ENCODE results near the gene TTLL11. TPM values are rescaled to one million over a fixed set of nuclear protein-coding genes. Genes with fewer than 3 reads are reported as not detected.
A peak's percentile ranks its signal among the peaks of the same experiment; 100 is the strongest.

The TTLL11 gene
- total and polyA plus RNA-seq, 2 of the 8 experiments (the other 6 are each of a cell fraction or from before 2014, with no cell fraction given) = 0.56 to 0.80 TPM

DNA sequence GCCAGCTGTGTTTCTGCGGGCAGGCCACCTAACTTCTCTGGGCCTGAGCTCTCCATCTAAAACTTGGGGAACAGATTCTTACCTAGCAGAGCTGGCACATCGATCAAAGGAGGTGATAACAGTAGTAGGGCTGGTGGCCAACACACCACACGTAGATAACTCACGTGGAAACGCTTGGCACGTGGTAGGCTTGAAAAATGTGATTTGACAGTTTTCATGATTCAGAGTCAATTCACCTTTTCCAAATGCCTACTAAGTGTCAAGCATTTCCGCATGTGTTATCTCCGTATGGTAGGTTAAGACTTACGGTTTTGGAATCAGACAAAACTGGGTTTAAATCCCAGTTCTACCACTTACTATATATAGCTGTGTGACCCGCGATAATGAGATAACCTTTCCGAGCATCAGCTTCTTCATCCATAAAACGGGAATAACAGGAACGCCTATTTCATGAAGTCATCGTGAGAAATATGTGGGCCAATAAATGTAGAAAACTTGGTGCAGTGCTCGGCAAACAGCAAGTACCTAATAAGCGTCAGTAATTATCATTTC lies 41.0 kb upstream of the TTLL11 start:
- Histone ChIP-seq H4K8ac (ENCODE audit: extremely low read depth, insufficient read depth, low read length) (no peak overlapping the region), H3K56ac (replicated peaks; ENCODE audit: insufficient read length, low read depth, low read length) (no peak overlapping the region), H3K79me1 (ENCODE audit: low read depth, low read length) (no peaks in the 10 kb centered on the region), H3K9ac (replicated peaks in 1 of 4; ENCODE audit: extremely low read depth in 1 of 4, low read depth in 3 of 4, low read length in 3 of 4) (no peak overlapping the region), H3K27me3 (replicated peaks in 1 of 4; ENCODE audit: control insufficient read depth in 3 of 4, extremely low read depth in 1 of 4, insufficient read depth in 3 of 4, low read length in 3 of 4) (peaks cover 0 to 5% (median 3%) of the 10 kb centered on the region in 4 experiments; a peak in 3 of 7 replicates), H3K9me3 (ENCODE audit: insufficient read depth in 2 of 2, low read depth in 1 of 2, low read length in 1 of 2) (no peaks in the 10 kb centered on the region), H3K23ac (ENCODE audit: insufficient read length) (no peak overlapping the region), H2BK120ac (replicated peaks; ENCODE audit: low read depth, low read length) (no peak overlapping the region), H3K4me1 (replicated peaks in 1 of 4; ENCODE audit: control insufficient read depth in 3 of 4, insufficient read depth in 4 of 4, low read length in 3 of 4) (peaks cover 16 to 21% (median 18%) of the 10 kb centered on the region in 4 experiments), H4K5ac (ENCODE audit: insufficient read length, low read depth, low read length) (no peak overlapping the region), H3K79me2 (ENCODE audit: control insufficient read depth in 1 of 2, insufficient read depth in 2 of 2, low read length in 2 of 2) (no peaks in the 10 kb centered on the region), H2AK5ac (ENCODE audit: low read depth, low read length) (no peak overlapping the region), H3K27ac (ENCODE audit: low read depth, low read length) (no peak overlapping the region), H3K4me2 (ENCODE audit: insufficient read depth in 1 of 2, low read depth in 2 of 2, low read length in 2 of 2) (no peak overlapping the region), H2BK20ac (ENCODE audit: low read length) (0 out of 2 replicates have a peak overlapping the region, but pooled peaks have one; percentile 87), H2BK15ac (ENCODE audit: low read length) (no peak overlapping the region), H3K18ac (ENCODE audit: extremely low read depth, low read length) (no peak overlapping the region), H2BK5ac (ENCODE audit: low read depth, low read length) (no peak overlapping the region), H3K4me3 (ENCODE audit: extremely low read depth in 1 of 4, insufficient read depth in 2 of 4, low read depth in 3 of 4, low read length in 4 of 4) (no peak overlapping the region), H3K14ac (ENCODE audit: insufficient read length) (no peak overlapping the region), H2AFZ (ENCODE audit: low read length) (no peak overlapping the region), H4K20me1 (replicated peaks in 1 of 2; ENCODE audit: control insufficient read depth in 1 of 2, insufficient read depth in 2 of 2, low read length in 2 of 2) (peaks cover 0 to 1% of the 10 kb centered on the region in 2 experiments), H3K23me2 (ENCODE audit: low read depth, low read length) (0 out of 2 replicates have a peak, but pooled peaks cover 2% of the 10 kb centered on the region), H4K91ac (replicated peaks; ENCODE audit: insufficient read length, low read length) (no peak overlapping the region), H3K4ac (replicated peaks; ENCODE audit: insufficient read length, low read depth, low read length) (no peak overlapping the region), H3K36me3 (ENCODE audit: control insufficient read depth in 2 of 4, insufficient read depth in 4 of 4, low read length in 3 of 4) (no peaks in the 10 kb centered on the region), H2BK12ac (ENCODE audit: low read depth, low read length) (peak overlapping the region; percentile 82; the same call in 1 of the 2 replicates)
- DNase-seq (ENCODE audit: low read depth in 1 of 2, low spot score in 2 of 2) = no peak
- CTCF ChIA-PET (ENCODE audit: partially characterized antibody) = interaction anchor here (0.6 to 9.9 kb wide), 11 partner anchors 9 to 676 kb away, joined by 3 to 152 read pairs (median 8); partner anchors contain the start of genes MORN5 and NDUFA8
- no peak for TF ChIP-seq PHF8 (conservative IDR thresholded peaks at IDR 0.05; ENCODE audit: low read depth, low read length)
- TF ChIP-seq KDM4A (IDR thresholded peaks at IDR 0.05; ENCODE audit: low read depth, low read length, severe bottlenecking) = no peak
- no peak for TF ChIP-seq JUN (IDR thresholded peaks at IDR 0.05; ENCODE audit: low read depth, low read length)
- TF ChIP-seq BCL11A (IDR thresholded peaks at IDR 0.05; ENCODE audit: low read depth in 2 of 2, low read length in 2 of 2) = no peak
- TF ChIP-seq GABPA (IDR thresholded peaks at IDR 0.05; ENCODE audit: borderline replicate concordance, insufficient read depth, low read length) = no peak
- no peak for TF ChIP-seq POLR2AphosphoS5 (IDR thresholded peaks at IDR 0.05; ENCODE audit: low read depth, low read length)
- no peak for TF ChIP-seq CBX8 (IDR thresholded peaks at IDR 0.05; ENCODE audit: borderline replicate concordance, low read depth, low read length)
- no peak for TF ChIP-seq RFX5 (IDR thresholded peaks at IDR 0.05; ENCODE audit: borderline replicate concordance, low read depth, low read length)
- no peak for TF ChIP-seq EP300 (IDR thresholded peaks at IDR 0.05; ENCODE audit: borderline replicate concordance in 1 of 2, low read depth in 2 of 2, low read length in 2 of 2)
- TF ChIP-seq, protein P1, sequence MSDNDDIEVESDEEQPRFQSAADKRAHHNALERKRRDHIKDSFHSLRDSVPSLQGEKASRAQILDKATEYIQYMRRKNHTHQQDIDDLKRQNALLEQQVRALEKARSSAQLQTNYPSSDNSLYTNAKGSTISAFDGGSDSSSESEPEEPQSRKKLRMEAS (IDR thresholded peaks at IDR 0.05) = no peak
- TF ChIP-seq RBBP5 (IDR thresholded peaks at IDR 0.05; ENCODE audit: borderline replicate concordance, low read depth, low read length) = no peak
- no peak for TF ChIP-seq SIN3A (conservative IDR thresholded peaks at IDR 0.05 in 1 of 2, IDR thresholded peaks at IDR 0.05 in 1 of 2; ENCODE audit: low read depth in 1 of 2, low read length in 2 of 2)
- POLR2A ChIA-PET (ENCODE audit: partially characterized antibody) = no interaction called here
- FAIRE-seq = no peak
- WGBS, 2 experiments (ENCODE audit: extremely low coverage in 1 of 2, insufficient coverage in 1 of 2, insufficient read length in 1 of 2, insufficient replicate concordance in 2 of 2, low coverage in 1 of 2, low lambda C conversion rate in 2 of 2, missing lambda C conversion rate in 1 of 2) = 83% methylated on average over 17 of the region's 17 CpGs; no CpG with 5 or more reads in 1 of the 2 experiments

Data from H1 (cell line).